CD4-positive, alpha-beta T cell treated with Interleukin-15 for 4 hours (primary cell): ENCODE data around the gene RAMP1.
"Not testable (repeated sequence)": the region's sequence is repeated elsewhere in the genome, so short reads cannot be mapped to it uniquely, and the experiment has no call there.

ENCODE experiments used
- DNase-seq: peaks from one replicate; pipeline ENCODE4 v3.0.0-alpha.2; 2020; ENCODE audit warnings: low spot score

Gene RAMP1

DNA sequence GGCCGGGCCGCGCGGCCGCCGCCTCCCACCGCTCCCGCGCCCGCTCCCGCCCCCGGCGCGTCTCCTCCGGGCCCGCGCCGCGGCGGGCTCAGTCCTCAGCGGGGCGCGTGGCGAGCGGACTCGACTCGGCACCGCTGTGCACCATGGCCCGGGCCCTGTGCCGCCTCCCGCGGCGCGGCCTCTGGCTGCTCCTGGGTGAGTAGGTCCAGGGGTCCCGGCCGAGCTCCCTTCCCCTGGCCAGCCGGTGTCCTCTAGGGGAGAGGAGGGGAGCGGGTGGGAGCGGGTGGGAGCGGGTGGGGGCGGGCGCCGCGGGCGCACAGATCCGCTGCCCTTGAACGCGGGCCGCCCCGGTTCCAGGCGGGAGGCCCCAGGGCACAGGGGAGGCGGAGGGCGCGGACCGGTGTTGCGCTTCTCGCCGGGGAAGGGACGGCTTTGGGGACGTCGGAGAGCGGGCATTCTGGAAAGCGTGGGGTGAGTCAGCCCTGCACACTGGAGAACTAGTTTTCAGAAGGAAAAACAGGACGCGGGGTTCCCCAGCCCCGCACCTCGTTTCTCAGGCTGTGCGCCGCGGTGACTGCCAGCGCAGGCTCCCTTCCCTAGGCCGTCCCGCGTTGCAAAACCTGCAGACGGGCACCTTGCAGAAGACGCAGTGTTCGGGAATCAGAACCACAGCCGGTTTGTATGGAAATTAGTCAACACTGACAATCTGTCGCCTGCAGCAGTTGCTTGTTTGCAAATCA, at the start of gene RAMP1:
TSS of gene RAMP1 (plus strand) at position 91 of the 740 bp plus-strand sequence. CDS start at position 144, 53 bp downstream.
- DNase-seq, result no peak

DNA sequence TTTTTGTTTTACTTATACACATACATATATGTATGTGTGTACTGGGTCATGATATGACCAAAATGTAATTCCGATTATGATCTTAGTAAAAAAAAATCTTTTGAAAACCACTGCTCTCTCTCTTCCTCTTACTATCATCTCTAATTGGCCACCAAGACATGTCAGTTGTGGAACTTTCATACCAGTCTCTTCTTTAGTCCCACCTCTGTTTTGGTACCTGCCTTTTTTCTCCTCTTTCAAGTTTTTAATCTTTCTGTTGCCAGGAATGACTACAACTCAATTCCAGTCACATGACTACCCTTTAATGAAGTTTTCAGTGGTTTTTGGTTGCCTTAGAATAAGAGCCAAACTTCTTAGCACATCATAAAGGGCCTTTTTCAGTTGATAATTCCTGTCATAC, 43.8 kb upstream of the RAMP1 start:
- DNase-seq, result no peak

DNA sequence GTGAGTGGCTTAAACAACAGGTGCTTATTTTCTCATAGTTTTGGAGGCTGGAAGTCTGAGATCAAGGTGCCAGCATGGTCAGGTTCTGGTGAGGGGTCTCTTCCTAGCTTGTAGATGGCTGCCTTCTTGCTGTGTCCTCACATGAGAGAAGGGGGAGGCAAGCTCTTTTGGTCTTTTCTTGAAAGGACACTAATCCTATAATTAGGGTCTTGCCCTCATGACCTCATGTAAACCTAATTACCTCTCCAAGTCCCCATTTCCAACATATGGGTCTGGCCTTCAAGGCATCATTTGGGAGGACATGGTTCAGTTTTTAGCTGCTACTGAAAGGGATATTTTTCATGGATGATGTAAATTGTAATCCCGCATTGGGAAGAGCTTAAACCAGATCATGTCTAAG, 42.9 kb upstream of the RAMP1 start:
- DNase-seq, result no peak

DNA sequence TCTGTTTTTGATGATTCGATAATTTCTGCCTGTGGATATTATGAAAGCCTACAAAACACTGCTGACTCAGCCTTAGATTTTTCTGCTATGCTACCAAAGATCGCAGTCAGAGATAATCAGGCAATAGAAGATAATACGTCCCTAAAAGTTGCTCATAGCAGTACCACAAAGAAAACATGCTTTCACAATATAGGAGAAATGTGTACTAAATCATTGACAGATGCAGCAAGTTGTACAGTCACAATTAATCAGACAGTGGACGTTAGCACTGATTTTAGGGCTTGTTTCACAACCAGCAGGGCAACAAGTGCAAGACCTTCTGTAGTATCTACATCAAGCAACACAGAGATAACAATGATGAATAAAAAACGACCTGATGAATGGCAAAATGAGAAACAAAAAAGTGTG, 41.4 kb upstream of the RAMP1 start:
- no peak for DNase-seq

DNA sequence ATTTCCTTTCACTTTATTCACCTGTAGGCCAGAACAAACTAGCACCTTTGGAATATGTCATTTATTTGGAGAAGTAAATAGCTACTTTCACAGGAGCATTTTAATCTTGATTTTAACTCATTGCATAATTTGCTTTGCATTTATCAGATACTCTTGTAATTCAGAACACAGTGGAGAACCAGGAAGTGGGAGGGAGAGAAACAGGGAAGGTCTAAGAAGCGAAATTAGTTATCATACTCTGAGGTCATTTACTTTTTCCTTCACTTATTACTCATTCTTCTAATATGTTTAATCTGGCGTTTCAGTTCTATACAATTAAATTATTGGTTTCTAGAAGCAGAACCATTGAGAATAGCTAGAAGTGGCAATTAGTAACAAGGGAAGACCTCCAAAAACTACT, 40.2 kb upstream of the RAMP1 start:
- no peak for DNase-seq

DNA sequence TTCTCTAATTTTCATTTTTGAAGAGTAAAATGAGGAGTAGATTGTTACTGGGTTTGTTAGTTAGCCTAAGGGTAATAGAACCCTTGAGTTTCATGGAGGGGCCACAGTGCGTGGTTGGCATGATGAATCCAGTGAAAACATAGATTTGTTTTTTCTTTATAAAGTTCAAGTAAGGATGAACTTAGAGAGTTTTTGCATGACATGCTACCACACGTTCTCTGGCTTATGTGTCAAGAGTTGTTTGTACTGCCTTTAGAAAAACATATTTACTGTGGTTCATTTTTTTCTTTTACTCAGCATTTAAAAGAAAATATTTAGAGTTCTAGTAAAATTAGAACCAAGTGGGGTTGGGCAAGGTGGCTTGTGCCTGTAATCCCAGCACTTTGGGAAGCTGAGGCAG, 39.0 kb upstream of the RAMP1 start:
- DNase-seq, result no peak

DNA sequence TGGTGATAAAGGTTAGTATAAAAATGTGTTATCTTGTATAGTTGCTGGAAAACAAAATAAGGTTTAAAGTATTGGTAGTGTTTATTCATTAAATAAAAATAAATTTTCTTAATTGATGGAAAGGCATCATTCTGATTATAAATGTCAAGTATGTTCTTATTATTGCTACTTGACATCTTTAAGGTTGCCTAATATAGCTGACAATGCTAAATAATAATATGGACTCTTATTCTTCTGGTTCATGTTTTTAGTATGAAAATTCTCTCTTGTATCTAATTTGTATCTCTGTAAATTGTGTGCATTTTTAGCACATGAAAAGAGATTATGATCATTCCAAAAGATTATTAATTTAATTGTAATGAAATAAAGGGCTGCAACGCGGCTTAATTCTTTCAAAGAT, 35.9 kb upstream of the RAMP1 start:
- DNase-seq, result no peak

DNA sequence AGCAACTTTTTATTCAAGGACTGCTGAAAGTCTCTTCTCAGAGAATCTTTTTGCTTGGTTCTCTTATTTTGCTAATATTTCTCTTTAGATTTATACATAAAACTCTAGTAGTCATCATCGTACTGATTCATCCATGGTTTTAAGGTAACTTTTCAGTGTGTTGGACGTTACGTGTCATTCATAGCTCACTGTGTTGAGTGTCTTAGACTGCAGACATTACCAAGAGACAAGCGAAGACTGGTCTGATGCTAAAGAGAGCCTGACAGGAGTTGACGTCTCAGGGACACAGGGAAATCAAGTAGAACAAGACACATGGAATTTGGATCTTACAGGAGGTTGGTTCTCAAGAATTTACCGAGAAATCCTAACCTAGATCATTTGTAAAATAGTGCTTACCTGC, 35.3 kb upstream of the RAMP1 start:
- no peak for DNase-seq

DNA sequence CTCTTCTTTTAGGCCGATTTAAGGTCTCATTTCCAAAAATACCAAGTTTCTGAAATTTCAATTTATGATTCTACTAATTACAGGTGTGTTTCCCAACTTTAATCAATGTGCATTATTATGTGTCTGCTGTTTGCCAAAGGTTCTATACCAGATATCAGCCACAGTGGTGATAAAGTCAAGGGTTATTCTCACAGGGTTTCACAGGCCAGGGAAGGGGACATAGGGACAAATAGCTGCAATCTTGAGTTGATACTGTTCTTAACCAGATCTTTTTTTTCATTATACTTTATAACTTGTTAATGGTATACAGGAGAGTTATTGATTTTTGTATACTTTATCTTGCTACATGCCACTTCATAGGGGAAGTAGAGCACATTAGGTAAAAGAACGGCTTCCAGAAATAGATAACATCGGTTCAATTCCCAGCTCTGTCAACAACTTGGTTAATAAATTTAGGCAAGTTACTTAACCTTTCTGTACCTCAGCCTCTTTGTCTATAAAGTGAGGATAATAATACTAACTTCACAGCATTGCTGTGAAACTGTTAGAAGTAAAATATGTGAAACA, 31.9 kb upstream of the RAMP1 start:
- DNase-seq, result no peak

DNA sequence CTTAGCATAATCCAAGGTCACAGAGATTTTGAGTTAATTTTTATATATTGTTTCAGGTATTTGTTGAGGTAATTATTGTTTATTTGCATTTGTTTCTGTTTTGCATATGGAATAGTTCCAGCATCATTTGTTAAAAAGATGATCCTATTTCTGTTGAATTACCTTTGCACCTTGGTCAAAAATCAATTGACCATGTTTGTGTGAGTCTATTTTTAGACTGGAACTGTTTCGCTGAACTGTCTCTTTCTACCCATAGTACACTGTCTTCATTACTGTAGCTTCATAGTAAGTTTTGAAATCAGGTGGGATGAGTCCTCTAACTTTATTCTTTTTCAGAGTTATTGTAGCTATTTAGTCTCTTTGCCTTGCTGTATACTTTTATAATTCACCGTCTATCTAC, 28.9 kb upstream of the RAMP1 start:
- DNase-seq, result no peak

DNA sequence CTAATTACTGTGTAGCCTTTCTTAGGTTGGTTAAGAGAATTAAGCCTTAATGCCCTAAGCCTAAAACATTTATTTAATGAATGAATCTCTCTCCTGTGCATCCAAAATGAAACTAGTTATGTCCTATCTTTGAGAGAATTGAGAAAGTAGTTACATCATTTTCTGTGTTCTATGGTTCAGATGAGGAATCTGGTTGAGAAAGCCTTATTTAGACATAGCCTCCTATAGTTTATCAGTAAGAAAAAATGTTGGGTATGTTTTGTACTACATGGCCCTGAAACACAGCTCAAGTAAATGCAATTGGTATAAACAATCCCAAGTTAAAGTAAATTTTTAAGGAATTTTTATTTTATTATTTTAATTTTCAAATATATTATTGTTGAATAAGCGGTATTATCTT, 25.9 kb upstream of the RAMP1 start:
- no peak for DNase-seq

DNA sequence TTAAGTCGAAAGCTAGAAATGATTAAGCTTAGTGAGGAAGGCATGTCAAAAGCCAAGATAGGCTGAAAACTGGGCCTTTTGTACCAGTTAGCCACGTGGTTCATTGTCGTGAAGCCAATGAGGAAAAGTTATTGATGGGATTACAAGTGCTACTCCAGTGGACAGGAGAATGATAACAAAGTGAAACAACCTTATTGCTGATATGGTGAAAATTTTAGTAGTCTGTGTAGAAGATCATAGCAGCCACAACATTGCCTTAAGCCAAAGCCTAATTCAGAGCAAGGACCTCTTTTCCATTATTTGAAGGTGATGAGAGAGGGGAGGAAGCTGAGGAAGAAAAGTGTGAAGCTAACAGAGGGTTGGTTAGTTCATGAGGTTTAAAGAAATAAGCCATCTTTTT, 24.1 kb upstream of the RAMP1 start:
- DNase-seq, result no peak

DNA sequence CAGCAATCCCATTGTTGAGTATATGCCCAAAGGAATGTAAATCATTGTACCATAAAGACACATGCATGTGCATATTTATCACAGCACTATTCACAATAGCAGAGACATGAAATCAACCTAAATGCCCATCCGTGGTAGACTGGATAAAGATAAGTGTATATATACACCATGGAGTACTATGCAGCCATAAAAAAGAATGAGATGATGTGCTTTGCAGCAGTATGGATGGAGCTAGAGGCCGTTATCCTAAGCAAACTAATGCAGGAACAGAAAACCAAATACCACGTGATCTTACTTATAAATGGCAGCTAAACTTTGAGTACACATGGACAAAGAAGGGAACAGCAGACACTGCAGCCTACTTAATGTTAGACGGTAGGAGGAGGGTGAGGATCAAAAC, 18.4 kb upstream of the RAMP1 start:
- DNase-seq, result no peak

DNA sequence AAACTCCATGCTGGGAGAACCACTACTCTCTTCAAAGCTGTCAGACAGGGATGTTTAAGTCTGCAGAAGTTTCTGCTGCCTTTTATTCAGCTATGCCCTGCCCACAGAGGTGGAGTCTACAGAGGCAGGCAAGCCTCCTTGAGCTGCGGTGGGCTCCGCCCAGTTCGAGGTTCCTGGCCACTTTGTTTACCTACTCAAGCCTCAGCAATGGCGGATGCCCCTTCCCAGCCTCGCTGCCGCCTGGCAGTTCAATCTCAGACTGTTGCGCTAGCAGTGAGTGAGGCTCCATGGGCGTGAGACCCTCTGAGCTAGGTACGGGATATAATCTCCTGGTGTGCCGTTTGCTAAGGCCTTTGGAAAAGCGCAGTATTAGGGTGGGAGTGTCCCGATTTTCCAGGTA, 10.5 kb upstream of the RAMP1 start:
- DNase-seq, result not testable (repeated sequence)

DNA sequence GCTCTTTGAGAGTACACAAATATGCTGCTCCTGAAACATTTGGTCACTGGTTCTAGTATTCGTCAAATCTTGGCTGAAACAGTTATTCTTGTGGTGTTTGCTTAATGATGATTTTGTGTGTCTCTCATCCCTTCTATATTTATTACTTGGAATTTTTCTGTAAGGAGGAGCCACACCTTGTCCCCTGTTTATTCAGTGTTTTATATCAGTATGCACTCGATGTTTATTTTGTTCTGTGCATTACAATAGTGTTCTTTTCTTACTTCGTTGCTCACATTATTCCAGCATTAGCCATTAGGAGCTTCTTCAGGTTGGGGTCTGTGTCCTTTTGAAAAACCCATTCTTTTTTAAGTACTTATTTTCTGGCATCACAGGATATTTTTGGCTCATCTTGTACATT, 5.1 kb upstream of the RAMP1 start:
- no peak for DNase-seq

DNA sequence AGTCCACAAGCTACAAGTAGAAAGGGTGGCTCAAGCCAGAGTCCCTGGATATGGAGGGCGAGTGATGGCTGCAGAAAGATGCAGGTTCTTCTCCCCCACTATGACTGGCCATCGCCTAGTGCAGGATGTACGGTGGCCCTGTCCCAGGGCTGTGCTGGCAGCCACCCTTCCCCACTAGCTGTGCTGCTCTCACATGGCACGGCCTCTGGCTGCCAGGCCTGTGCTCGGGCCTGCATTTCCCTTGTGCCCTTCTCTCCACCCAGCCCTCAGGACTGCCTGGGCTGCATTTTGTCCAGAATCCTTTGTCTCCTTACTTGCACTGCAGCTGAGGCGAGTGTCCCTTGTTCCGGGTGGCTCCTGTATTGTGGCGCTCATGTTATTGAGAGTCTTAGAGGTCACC, 1.6 kb upstream of the RAMP1 start:
- DNase-seq, result no peak

DNA sequence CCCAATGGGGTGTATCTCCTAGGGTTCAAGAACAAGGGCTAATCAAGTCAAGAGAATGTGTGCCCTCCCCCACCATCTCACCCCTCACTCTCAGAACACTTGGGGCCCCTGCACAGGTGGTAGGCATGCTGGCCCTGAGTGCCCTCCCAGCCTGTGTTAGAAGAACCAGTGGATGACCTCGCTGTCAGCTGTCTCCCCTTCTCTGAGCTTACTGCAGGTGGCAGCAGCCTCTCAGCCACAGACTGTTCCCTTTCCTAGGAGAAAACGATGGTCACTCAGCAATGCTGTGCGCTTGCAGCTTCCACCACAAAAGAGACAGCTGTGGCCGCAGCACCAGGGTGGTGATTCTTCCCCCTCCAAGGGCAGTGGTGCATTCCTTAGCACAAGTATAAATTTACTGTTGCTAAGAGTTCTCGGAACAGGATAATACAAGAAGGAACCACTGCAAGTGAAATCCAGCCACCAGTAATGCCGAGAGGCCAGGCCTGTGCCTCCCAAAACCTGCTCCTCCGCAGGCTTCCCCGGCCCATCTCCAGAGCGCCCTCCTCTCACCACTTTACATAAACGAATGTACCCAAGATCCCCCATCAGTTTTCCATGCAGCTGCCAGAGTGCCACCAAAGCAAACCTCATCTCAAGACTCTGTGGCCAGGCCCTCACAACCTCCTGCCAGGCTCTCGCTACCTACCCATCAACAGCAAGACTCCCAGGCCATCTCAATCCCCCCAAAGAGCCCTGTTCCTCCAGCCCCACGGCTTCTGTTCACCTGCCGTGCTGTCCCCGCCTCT, 935 bp upstream of the RAMP1 start:
- DNase-seq, result peak; percentile 45

DNA sequence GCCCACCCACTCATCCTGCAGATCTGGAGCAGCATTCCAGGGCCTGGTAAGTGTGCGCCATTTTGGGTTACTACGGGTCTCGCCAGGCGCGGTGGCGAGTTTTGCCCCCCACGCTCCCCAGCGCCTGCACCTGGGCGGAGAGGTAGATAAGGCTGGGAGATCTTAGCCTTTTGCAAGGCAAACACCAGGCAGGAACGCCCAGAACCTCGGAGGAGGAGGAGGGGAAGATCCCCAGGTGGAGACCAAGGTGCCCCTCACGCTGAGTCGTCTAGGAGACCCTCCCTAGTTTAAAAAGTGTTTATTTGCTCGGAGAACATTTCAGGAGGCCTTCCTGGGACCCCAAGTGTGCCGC, 365 bp upstream of the RAMP1 start:
- DNase-seq, result no peak

DNA sequence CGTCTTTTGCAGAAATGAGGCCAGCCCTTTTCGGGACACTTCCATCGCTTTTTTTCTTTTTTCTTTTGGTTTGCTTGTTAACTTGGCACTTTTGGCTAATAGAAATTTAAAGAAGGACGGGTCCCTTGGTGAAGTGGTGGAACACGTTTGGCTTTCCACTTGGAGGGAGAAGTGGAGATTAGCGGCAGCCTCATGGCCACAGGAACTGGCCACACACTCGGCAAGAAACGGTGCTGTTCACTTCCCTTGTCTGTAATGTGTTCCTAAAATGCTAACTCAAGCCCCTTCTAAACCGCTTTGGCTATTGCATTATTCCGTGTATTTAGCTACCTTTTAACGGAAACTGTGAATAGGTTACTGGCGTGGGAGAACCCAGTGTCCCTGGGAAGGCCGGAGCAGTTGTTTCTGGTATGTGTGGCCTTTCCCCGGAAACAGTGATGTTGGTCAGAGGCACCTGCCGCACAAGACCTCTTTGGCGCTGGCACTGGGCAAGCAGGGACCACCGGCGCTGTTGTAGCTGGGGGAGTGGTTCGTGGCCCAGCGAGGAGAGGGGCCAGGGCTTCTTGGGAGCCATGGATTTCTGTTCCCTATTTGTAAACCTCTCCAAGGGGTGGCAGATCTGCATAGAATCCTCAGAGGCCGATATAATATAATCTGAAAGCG, 981 bp downstream of the RAMP1 start:
- DNase-seq, result no peak

DNA sequence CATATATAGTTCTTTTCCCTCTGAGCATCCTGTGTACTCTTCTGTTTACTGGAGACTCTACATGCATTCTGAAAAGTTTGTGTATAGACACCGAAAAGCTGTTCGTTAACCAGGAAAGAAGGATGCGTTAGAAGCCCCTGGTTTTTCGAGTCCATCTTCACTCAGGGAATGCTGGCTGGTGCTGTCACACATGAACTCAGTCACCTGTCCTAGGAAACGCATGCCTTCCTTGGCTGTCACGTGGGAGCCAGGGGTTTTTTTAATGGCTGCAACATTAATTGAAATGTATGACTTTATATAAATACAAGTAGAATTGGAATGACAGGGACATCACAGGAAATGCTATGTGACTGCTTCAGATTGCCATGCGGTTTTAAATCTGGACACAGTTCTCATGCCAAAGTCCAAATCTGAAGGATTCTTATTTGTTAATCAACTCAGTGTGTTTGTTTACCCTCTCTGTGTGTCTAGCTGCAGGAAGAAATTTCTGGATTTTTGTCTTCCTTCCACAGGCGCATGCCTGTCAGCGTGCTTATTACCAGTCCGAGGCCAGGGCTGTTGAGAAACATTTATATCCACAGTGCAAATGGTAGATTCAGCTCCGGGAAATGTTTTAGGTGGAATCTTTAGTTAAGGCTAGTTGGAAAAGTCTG, 2.6 kb downstream of the RAMP1 start:
- DNase-seq, result no peak

DNA sequence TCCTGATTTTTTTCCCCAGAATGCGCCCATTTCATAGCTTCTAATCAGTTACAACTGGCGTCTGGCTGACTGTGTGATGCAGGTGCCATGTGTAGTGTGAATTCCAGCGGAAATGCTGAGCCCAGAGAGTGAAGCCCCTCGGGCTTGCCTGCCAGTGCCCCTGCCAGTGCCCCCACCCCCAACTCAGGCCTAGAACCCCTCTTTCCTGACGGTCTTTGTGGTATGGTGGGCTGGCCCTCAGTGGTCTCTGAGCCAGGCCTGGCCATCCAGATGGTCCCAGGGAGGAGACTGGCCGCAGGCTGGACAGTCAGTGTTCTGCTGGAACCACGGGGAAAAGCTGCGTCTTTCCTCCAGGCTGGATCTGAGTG, 3.1 kb downstream of the RAMP1 start:
- DNase-seq, result no peak

DNA sequence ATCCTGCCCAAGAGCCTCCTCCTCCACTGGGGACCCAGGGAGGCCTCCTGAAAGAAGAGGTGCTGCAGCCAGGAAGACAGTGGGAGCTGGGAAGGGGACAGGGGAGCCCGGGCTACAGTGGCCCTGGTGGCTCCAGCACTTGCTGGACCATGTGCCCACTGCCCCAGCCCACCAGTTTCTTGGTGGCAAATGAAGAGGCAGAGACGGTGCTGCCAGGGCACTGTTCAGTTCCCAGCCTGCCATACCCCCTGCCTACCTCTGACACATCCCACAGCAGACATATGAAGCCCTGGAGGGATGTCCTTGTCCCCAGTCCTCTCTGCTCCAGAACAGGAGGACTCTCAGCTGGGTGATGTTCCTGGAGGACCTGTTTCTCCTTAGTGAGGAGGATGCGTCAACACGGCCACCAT, 3.7 kb downstream of the RAMP1 start:
- no peak for DNase-seq
